HCT116 (cell line): Measurements from ENCODE around the gene TMCC3. TPM values are rescaled to one million over a fixed set of nuclear protein-coding genes. Genes with fewer than 3 reads are reported as not detected.

Experiments
- ATAC-seq: fragments of 200-7000 bp; cut with Tn5 transposase; 2 replicates; pipeline ENCODE4 v1.9.1; 2020; ENCODE audit warnings: mild to moderate bottlenecking, moderate library complexity
- BruUV-seq: library from RNA; stranded (reverse); fragments of 400-500 nt; replicated peaks from 2 replicates; lab custom pipeline; 2021; lab: Mats Ljungman, UMichigan
- CTCF ChIA-PET: fragments of 300-600 bp; sonication (Branson Sonifier 250); formaldehyde crosslinking; loops from one replicate; lab custom pipeline; 2021; ENCODE audit warnings: antibody characterized with exemption; lab: Charles Lee
- POLR2A ChIA-PET: fragments of 300-600, 350-600 bp; sonication (Branson Sonifier 250); formaldehyde crosslinking; loops from one replicate; lab custom pipeline; 2021; ENCODE audit warnings: antibody characterized with exemption; lab: Charles Lee
- RAD21 ChIA-PET, 2 experiments: fragments of 300-600 bp; sonication (Branson Sonifier 250); formaldehyde crosslinking; loops; one replicate each; lab custom pipeline; 2023; ENCODE audit warnings: low total read pairs in 2 of 2; ENCODE audit not compliant: uncharacterized antibody in 2 of 2, unreplicated experiment in 2 of 2, low non-redundant PET in 1 of 2; lab: Charles Lee
- DNase-seq: peaks from one replicate; pipeline ENCODE4 v3.0.0-alpha.2; 2010; ENCODE audit warnings: low read depth, low spot score
- H2AFZ ChIP-seq: fragments of 200-600 bp; shearing (Covaris generic), sonication (generic); 2 replicates; pipeline ENCODE4 v1.6.1; 2017; ENCODE audit warnings: low read depth, mixed run types, mixed read lengths, antibody characterized with exemption, low read length; ENCODE audit not compliant: poor library complexity, severe bottlenecking
- H3K27ac ChIP-seq: 2 replicates; pipeline ENCODE4 v1.5.1; 2012; ENCODE audit warnings: low read depth, low read length
- H3K27me3 ChIP-seq: fragments of 200-600 bp; sonication (generic); 2 replicates; pipeline ENCODE4 v1.6.1; 2016; ENCODE audit warnings: mixed run types, low read length, mixed read lengths; ENCODE audit not compliant: insufficient read depth
- H3K36me3 ChIP-seq, 2 experiments: fragments of 200-500 bp in 1 of 2; fragments of 200-600 bp in 1 of 2; sonication (Bioruptor generic) in 1 of 2; sonication (generic) in 1 of 2; 2 replicates each; pipeline versions ENCODE4 v1.5.1 to v1.6.1; 2014 to 2016; ENCODE audit warnings: low read length in 2 of 2, inconsistent platforms in 1 of 2, mixed read lengths in 1 of 2, mixed run types in 1 of 2; ENCODE audit not compliant: insufficient read depth in 2 of 2, control insufficient read depth in 1 of 2
- H3K4me1 ChIP-seq, 2 experiments: fragments of 200-600 bp in 1 of 2; sonication (generic) in 1 of 2; 2 replicates each; pipeline versions ENCODE4 v1.5.1 to v1.6.1; 2012 to 2017; ENCODE audit warnings: low read length in 2 of 2, inconsistent platforms in 1 of 2, mild to moderate bottlenecking in 1 of 2, mixed read lengths in 1 of 2, mixed run types in 1 of 2, moderate library complexity in 1 of 2; ENCODE audit not compliant: insufficient read depth in 2 of 2, control insufficient read depth in 1 of 2
- H3K4me2 ChIP-seq: fragments of 200-600 bp; sonication (generic); 2 replicates; pipeline ENCODE4 v1.6.1; 2017; ENCODE audit warnings: mixed run types, low read length, mixed read lengths
- H3K4me3 ChIP-seq, 2 experiments: fragments of 200-600 bp in 1 of 2; sonication (generic) in 1 of 2; replicated peaks in 1 of 2; 2 replicates each; pipeline ENCODE4 v1.5.1; 2011 to 2016; ENCODE audit warnings: low read length in 2 of 2, control low read depth in 1 of 2, low read depth in 1 of 2, mild to moderate bottlenecking in 1 of 2, mixed read lengths in 1 of 2, mixed run types in 1 of 2
- H3K79me2 ChIP-seq: fragments of 200-600 bp; sonication (generic); 2 replicates; pipeline ENCODE4 v1.6.1; 2017; ENCODE audit warnings: mild to moderate bottlenecking, mixed run types, low read length, moderate library complexity, mixed read lengths; ENCODE audit not compliant: insufficient read depth
- H3K9ac ChIP-seq: fragments of 200-600 bp; sonication (generic); 2 replicates; pipeline ENCODE4 v1.6.1; 2016; ENCODE audit warnings: low read length, mixed read lengths
- H3K9me2 ChIP-seq: fragments of 200-600 bp; sonication (generic), shearing (Covaris generic); 2 replicates; pipeline ENCODE4 v1.6.1; 2017; ENCODE audit warnings: mixed run types, mild to moderate bottlenecking, moderate library complexity; ENCODE audit not compliant: insufficient read depth
- H3K9me3 ChIP-seq, 2 experiments: fragments of 200-500 bp in 1 of 2; fragments of 200-600 bp in 1 of 2; sonication (Bioruptor generic) in 1 of 2; sonication (generic) in 1 of 2; 2 replicates each; pipeline ENCODE4 v1.6.1; 2014 to 2017; ENCODE audit warnings: low read length in 2 of 2, mixed read lengths in 2 of 2, inconsistent platforms in 1 of 2, low read depth in 1 of 2, mild to moderate bottlenecking in 1 of 2, mixed run types in 1 of 2, moderate library complexity in 1 of 2; ENCODE audit not compliant: control insufficient read depth in 1 of 2, insufficient read depth in 1 of 2
- H4K20me1 ChIP-seq: fragments of 200-600 bp; sonication (generic), shearing (Covaris generic); 2 replicates; pipeline ENCODE4 v1.6.1; 2017; ENCODE audit warnings: mixed run types, mild to moderate bottlenecking, moderate library complexity; ENCODE audit not compliant: insufficient read depth
- CBX3 ChIP-seq: IDR thresholded peaks from 2 replicates; pipeline ENCODE4 v1.6.1; 2012; ENCODE audit warnings: low read depth
- CEBPB ChIP-seq: IDR thresholded peaks from 2 replicates; pipeline ENCODE4 v1.6.1; 2012; ENCODE audit warnings: low read depth
- EGR1 ChIP-seq: IDR thresholded peaks from 2 replicates; pipeline ENCODE4 v1.6.1; 2012; ENCODE audit warnings: low read depth
- ELF1 ChIP-seq: IDR thresholded peaks from 2 replicates; pipeline ENCODE4 v1.6.1; 2012; ENCODE audit warnings: low read depth, borderline replicate concordance
- EZH2phosphoT487 ChIP-seq: fragments of 200-600 bp; IDR thresholded peaks from 2 replicates; pipeline ENCODE4 v1.6.1; 2018; ENCODE audit warnings: antibody characterized with exemption, borderline replicate concordance
- FOSL1 ChIP-seq: IDR thresholded peaks from 2 replicates; pipeline ENCODE4 v1.6.1; 2012; ENCODE audit warnings: low read depth
- JUND ChIP-seq: IDR thresholded peaks from 2 replicates; pipeline ENCODE4 v1.6.1; 2012
- POLR2A ChIP-seq: IDR thresholded peaks from 2 replicates; pipeline ENCODE4 v1.7.0; 2011; ENCODE audit warnings: borderline replicate concordance; ENCODE audit not compliant: insufficient read depth, insufficient read length; ENCODE audit errors: extremely low read depth
- POLR2AphosphoS5 ChIP-seq: IDR thresholded peaks from 2 replicates; pipeline ENCODE4 v1.6.1; 2011; ENCODE audit warnings: mild to moderate bottlenecking, low read depth, low read length, moderate library complexity
- RAD21 ChIP-seq: IDR thresholded peaks from 2 replicates; pipeline ENCODE4 v1.6.1; 2012; ENCODE audit warnings: low read depth, mild to moderate bottlenecking
- SIN3A ChIP-seq: IDR thresholded peaks from 2 replicates; pipeline ENCODE4 v1.6.1; 2012; ENCODE audit warnings: low read depth
- SP1 ChIP-seq: IDR thresholded peaks from 2 replicates; pipeline ENCODE4 v1.6.1; 2012; ENCODE audit warnings: low read depth
- SRF ChIP-seq: IDR thresholded peaks from 2 replicates; pipeline ENCODE4 v1.6.1; 2012; ENCODE audit warnings: low read depth
- YY1 ChIP-seq: IDR thresholded peaks from 2 replicates; pipeline ENCODE4 v1.6.1; 2011; ENCODE audit warnings: low read length, low read depth, moderate library complexity, mild to moderate bottlenecking; ENCODE audit not compliant: insufficient replicate concordance; ENCODE audit errors: extremely low read depth
- ZFX ChIP-seq: fragments of 450-650 bp; IDR thresholded peaks from 2 replicates; pipeline ENCODE4 v1.6.1; 2017
- ZNF274 ChIP-seq: fragments of 200-500 bp; sonication (Bioruptor generic); IDR thresholded peaks from 2 replicates; pipeline ENCODE4 v1.6.1; 2014; ENCODE audit warnings: mild to moderate bottlenecking, low read depth, low read length, inconsistent platforms
- intact Hi-C: fragments of 100-400 bp; cut with micrococcal nuclease; formaldehyde crosslinking; loops from 2 replicates; pipeline ENCODE4 v1.10.0; 2022
- total RNA-seq: library from RNA; stranded (reverse); gene quantifications from one replicate; pipeline ENCODE4 v1.2.1, GENCODE V29; 2021; ENCODE audit not compliant: unreplicated experiment
- TF ChIP-seq, protein P1 (sequence below): IDR thresholded peaks from 2 replicates; pipeline ENCODE4 v1.6.1; 2011; ENCODE audit warnings: mild to moderate bottlenecking, low read length, moderate library complexity; ENCODE audit not compliant: insufficient replicate concordance; ENCODE audit errors: extremely low read depth
- TF ChIP-seq, protein P2 (sequence below), 3 experiments: fragments of 200-600 bp in 1 of 3; sonication (generic) in 1 of 3; IDR thresholded peaks in 2 of 3; conservative IDR thresholded peaks in 1 of 3; 2 replicates each; pipeline ENCODE4 v1.5.1; 2012 to 2017; ENCODE audit warnings: low read depth in 2 of 3, low read length in 2 of 3, antibody characterized with exemption in 1 of 3, borderline replicate concordance in 1 of 3, control low read depth in 1 of 3, mild to moderate bottlenecking in 1 of 3, mixed read lengths in 1 of 3, mixed run types in 1 of 3, moderate library complexity in 1 of 3; ENCODE audit not compliant: insufficient read depth in 1 of 3
- TF ChIP-seq, protein P3 (sequence below): IDR thresholded peaks from 2 replicates; pipeline ENCODE4 v1.6.1; 2012; ENCODE audit warnings: low read depth

TMCC3 gene
- total RNA-seq, 1 experiment from 2014 or later = 4.5 TPM

DNA sequence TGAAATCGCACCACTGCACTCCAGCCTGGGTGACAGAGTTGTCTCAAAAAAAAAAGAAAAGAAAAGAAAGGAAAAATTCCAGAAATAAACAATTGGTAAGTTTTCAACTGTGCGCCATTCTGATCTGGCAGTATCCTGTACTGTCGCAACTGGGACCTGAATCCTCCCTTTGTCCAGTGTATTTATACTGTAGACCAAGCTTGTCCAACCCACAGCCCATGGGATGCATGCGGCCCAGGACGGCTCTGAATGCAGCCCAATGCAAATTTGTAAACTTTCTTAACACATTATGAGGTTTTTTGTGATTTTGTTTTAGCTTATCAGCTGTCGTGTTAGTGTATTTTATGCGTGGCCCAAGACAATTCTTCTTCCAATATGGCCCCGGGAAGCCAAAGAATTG is 84.7 kb downstream of the TMCC3 start (continued):
- no peak for TF ChIP-seq SIN3A
- TF ChIP-seq POLR2AphosphoS5 = no peak
- no peak for TF ChIP-seq YY1
- TF ChIP-seq CEBPB = no peak
- no peak for TF ChIP-seq ELF1
- no peak for TF ChIP-seq FOSL1
- TF ChIP-seq EZH2phosphoT487 = no peak
- no peak for TF ChIP-seq ZNF274
- no peak for TF ChIP-seq SRF
- TF ChIP-seq ZFX = no peak
- no peak for TF ChIP-seq JUND

DNA sequence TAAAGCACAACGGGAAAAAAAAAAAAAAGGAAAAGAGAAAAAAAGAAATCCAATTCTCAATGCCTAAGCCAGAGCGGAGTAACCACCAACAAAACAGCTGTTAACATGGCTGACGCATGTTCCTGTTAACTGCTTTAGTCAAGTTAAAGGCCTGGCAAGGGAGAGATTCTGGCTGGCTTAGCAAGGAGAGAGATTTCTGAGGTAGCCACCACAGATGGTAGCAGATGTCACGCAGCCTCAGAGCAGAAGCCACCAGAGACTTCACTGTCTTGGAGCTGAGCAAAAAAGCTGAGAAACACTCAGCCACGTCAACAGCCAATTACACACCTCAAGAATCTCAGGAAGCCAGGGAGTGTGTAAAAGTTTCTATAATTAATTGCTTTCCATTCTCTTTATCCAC is 87.1 kb downstream of the TMCC3 start:
- H3K4me3 ChIP-seq = no peak overlapping the region
- no peak overlapping the region for H3K9ac ChIP-seq
- no peaks in the 10 kb centered on the region for H3K79me2 ChIP-seq
- CTCF ChIA-PET = interaction anchor here (0.8 kb wide), 1 partner anchor 312 kb away, joined by 3 read pairs; no protein-coding TSS in a partner anchor
- DNase-seq (no peak), ATAC-seq (no peak)
- H3K27ac ChIP-seq = no peak overlapping the region
- H3K4me2 ChIP-seq = no peak overlapping the region
- no peaks in the 10 kb centered on the region for H3K9me2 ChIP-seq
- H2AFZ ChIP-seq = no peak overlapping the region
- H3K4me1 ChIP-seq = peaks cover 9 to 33% of the 10 kb centered on the region in 2 experiments
- POLR2A ChIA-PET = no interaction called here
- H3K36me3 ChIP-seq = no peaks in the 10 kb centered on the region
- H3K27me3 ChIP-seq = no peaks in the 10 kb centered on the region
- BruUV-seq = no TSS peak
- H4K20me1 ChIP-seq = no peaks in the 10 kb centered on the region
- RAD21 ChIA-PET = no interaction called here
- intact Hi-C loops = loop anchor here (5.0 kb wide), 1 partner anchor 974 kb away; no protein-coding TSS in a partner anchor
- H3K9me3 ChIP-seq = no peaks in the 10 kb centered on the region
- TF ChIP-seq EGR1 = no peak
- TF ChIP-seq POLR2A = no peak
- TF ChIP-seq ELF1 = no peak
- TF ChIP-seq, protein P1, sequence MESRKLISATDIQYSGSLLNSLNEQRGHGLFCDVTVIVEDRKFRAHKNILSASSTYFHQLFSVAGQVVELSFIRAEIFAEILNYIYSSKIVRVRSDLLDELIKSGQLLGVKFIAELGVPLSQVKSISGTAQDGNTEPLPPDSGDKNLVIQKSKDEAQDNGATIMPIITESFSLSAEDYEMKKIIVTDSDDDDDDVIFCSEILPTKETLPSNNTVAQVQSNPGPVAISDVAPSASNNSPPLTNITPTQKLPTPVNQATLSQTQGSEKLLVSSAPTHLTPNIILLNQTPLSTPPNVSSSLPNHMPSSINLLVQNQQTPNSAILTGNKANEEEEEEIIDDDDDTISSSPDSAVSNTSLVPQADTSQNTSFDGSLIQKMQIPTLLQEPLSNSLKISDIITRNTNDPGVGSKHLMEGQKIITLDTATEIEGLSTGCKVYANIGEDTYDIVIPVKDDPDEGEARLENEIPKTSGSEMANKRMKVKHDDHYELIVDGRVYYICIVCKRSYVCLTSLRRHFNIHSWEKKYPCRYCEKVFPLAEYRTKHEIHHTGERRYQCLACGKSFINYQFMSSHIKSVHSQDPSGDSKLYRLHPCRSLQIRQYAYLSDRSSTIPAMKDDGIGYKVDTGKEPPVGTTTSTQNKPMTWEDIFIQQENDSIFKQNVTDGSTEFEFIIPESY = no peak
- TF ChIP-seq SP1 = no peak
- no peak for TF ChIP-seq EZH2phosphoT487
- TF ChIP-seq JUND = no peak
- no peak for TF ChIP-seq ZNF274
- no peak for TF ChIP-seq CEBPB
- TF ChIP-seq, protein P2, sequence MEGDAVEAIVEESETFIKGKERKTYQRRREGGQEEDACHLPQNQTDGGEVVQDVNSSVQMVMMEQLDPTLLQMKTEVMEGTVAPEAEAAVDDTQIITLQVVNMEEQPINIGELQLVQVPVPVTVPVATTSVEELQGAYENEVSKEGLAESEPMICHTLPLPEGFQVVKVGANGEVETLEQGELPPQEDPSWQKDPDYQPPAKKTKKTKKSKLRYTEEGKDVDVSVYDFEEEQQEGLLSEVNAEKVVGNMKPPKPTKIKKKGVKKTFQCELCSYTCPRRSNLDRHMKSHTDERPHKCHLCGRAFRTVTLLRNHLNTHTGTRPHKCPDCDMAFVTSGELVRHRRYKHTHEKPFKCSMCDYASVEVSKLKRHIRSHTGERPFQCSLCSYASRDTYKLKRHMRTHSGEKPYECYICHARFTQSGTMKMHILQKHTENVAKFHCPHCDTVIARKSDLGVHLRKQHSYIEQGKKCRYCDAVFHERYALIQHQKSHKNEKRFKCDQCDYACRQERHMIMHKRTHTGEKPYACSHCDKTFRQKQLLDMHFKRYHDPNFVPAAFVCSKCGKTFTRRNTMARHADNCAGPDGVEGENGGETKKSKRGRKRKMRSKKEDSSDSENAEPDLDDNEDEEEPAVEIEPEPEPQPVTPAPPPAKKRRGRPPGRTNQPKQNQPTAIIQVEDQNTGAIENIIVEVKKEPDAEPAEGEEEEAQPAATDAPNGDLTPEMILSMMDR (IDR thresholded peaks at IDR 0.05 in 2 of 3, conservative IDR thresholded peaks at IDR 0.05 in 1 of 3; ENCODE audit: borderline replicate concordance in 1 of 3, insufficient read depth in 1 of 3, low read depth in 2 of 3, low read length in 2 of 3) = no peak
- TF ChIP-seq, protein P3, sequence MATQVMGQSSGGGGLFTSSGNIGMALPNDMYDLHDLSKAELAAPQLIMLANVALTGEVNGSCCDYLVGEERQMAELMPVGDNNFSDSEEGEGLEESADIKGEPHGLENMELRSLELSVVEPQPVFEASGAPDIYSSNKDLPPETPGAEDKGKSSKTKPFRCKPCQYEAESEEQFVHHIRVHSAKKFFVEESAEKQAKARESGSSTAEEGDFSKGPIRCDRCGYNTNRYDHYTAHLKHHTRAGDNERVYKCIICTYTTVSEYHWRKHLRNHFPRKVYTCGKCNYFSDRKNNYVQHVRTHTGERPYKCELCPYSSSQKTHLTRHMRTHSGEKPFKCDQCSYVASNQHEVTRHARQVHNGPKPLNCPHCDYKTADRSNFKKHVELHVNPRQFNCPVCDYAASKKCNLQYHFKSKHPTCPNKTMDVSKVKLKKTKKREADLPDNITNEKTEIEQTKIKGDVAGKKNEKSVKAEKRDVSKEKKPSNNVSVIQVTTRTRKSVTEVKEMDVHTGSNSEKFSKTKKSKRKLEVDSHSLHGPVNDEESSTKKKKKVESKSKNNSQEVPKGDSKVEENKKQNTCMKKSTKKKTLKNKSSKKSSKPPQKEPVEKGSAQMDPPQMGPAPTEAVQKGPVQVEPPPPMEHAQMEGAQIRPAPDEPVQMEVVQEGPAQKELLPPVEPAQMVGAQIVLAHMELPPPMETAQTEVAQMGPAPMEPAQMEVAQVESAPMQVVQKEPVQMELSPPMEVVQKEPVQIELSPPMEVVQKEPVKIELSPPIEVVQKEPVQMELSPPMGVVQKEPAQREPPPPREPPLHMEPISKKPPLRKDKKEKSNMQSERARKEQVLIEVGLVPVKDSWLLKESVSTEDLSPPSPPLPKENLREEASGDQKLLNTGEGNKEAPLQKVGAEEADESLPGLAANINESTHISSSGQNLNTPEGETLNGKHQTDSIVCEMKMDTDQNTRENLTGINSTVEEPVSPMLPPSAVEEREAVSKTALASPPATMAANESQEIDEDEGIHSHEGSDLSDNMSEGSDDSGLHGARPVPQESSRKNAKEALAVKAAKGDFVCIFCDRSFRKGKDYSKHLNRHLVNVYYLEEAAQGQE = no peak
- no peak for TF ChIP-seq SIN3A
- no peak for TF ChIP-seq YY1
- TF ChIP-seq ZFX = no peak
- no peak for TF ChIP-seq RAD21
- TF ChIP-seq CBX3 = no peak
- TF ChIP-seq SRF = no peak
